GM18505 (cell line): ENCODE measurements around the gene SPACDR.
A peak's percentile ranks its signal among the peaks of the same experiment; 100 is the strongest.
"Not testable (repeated sequence)": the region's sequence is repeated elsewhere in the genome, so short reads cannot be mapped to it uniquely, and the experiment has no call there.

ENCODE experiments used
- ATAC-seq: cut with Tn5 transposase; IDR thresholded peaks from one replicate; pipeline ENCODE4 v1.9.1; 2021; ENCODE audit not compliant: unreplicated experiment
- POLR2A ChIP-seq: IDR thresholded peaks from 4 replicates; pipeline ENCODE4 v1.6.1; 2011; ENCODE audit warnings: borderline replicate concordance; ENCODE audit not compliant: insufficient read depth, insufficient read length; ENCODE audit errors: extremely low read depth

Gene SPACDR

DNA sequence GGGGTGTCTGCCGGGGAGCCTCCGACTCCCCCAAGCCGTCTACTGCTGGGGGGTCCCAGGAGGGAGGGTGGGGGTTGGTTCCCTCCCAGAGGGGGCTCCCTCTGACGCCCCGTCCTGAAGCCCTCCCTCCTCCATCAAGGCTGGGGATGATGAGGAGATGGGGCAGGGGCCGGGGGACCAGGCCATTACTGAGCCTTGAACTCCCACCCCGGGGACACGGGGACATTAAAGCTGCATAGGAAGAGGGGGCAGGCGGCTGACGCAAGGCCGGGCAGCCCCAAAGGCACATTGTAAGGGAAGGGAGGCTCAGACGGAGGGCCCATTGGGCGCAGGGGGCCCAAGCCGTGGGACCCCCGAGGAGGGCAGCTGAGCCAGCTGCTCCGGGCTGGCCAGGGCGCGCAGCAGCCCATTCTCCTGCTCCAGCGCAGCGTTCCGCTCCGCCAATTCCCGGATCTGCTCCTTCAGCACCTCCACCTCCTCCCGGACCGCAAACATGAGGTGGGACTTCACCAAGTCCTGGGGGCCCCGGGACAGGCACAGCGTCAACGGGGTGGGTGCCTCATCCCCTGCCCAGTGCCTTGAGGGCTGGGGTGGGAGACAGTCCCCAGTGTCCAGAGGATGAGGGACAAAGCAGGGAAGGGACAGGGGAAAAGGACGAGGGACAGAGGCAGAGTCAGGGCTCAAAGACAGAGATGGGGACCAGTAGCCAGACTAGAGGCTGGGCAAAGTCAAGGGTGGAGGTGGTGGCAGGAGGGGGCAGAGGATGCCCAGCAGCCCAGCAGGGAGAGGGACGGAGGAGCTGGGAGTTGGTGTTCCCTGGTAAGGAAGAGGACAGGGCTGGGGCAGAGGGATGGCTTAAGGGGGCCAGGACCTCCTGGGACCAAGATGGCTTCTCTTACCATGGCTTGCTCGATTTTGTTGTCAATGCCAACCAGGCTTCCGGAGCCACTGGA, 2.9 kb upstream of the SPACDR start:
- TF ChIP-seq POLR2A, result peak; percentile 24
- no peak for ATAC-seq

DNA sequence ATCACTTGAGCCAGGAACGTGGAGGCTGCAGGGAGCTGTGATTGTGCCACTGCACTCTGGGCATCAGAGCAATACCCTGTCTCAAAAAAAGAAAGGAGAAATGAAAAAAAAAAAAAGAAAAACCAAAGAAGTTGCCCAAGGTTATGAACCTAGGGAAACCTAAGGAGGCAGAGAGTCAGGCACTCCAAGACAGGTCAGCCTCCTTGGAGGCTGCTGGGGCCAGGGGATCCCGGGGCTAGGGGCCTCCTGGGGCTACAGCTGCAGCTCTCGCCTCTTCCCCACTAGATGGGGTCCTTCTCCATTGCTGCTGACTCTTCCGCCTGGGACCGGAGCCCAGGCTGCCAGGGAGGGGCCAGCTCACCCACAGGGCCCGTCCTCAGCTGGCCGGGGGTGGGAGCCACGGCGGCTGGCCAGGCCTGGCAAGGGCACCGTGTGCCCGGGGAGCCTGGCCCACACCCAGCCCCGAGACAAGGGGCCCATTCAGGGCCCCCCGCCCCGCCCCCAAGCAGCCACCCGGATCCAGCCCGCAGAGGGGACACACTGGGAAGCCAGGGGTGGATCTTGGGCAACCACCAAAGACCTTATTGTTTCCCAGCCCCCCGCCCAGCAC, 1.7 kb upstream of the SPACDR start:
- ATAC-seq, result no peak
- TF ChIP-seq POLR2A, result peak; percentile 14

DNA sequence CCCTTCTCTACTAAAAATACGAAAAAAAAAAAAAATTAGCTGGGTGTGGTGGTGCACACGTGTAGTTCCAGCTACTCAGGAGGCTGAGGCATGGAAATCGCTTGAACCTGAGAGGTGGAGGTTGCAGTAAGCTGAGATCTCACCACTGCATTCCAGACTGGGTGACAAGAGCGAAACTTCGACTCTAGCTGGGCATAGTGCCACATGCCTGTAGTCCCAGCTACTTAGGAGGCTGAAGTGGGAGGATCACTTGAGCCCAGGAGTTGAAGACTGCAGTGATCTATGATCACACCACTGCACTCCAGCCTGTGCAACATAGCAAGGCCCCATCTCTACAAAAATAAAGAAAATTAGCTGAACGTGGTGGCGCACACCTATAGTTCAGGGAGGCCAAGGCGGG, 1.2 kb upstream of the SPACDR start:
- TF ChIP-seq POLR2A, result no peak
- ATAC-seq, result no peak

DNA sequence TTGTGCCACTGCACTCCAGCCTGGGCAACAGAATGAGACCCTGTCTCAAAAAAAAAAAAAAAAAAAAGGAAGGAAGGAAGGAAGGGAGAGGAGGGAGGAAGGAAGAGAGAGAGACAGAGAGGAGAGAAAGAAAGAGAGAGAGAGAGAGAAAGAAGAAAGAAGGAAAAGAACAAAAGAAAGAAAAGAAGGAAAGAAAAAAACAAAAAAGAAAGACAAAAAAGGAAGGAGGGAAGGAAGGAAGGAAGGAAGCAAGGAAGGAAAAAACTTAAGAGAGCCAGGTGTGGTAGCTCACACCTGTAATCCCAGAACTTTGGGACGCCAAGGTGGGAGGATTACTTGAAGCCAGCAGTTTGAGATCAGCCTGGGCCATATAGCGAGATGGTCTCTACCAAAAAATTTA, 731 bp upstream of the SPACDR start:
- no peak for ATAC-seq
- TF ChIP-seq POLR2A, result no peak

DNA sequence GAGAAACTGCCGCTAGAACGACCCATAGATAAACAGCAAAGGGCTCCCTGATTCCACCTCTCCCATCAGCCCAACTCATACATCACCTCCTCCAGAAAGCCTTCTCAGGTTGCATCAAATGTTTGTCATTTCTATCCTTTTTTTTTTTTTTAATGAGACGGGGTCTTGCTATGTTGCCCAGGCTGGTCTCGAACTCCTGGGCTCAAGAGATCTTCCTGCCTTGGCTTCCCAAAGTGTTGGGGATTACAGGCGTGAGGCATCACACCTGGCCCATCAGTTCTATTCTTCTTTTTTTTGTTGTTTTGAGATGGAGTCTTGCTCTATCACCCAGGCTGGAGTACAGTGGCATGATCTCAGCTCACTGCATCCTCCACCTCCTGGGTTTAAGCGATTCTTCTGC, 7.0 kb downstream of the SPACDR start:
- TF ChIP-seq POLR2A, result no peak
- no peak for ATAC-seq

DNA sequence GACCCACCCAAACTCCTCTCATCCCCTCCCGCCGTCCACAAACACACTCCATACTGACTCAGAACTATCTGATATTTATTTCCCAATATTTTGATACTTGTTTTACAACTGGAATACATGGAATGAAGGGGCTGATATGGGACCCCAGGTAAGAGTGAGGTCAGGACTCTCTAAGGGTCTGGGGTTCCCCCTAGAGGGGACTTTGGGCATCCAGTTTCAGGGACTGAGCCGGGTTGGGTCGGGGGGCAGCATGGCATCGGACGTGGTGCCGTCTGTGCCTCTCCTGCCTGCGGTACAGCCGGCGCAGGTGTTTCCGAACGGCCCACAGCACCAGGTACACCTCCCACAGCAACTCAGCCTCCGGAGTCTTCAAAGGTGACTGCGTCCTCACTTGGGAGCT, 7.5 kb downstream of the SPACDR start:
- no peak for TF ChIP-seq POLR2A
- ATAC-seq, result no peak

DNA sequence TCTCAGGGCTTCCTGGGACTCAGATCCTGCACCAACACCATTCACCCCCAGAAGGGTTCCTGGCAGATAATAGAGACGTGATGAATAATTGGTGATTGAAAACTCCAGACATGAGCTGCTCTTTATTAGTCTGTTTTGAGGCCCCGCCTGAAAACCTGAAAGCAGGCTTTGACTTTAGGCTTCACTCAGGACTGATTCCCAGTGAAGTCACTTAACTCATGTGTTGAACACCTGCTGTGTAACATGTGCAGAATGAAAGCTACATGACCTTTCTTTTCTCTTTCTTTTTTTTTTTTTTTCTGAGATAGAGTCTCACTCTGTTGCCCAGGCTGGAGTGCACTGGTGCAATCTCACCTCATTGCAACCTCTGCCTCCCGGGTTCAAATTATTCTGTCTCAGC, 8.9 kb downstream of the SPACDR start:
- ATAC-seq, result no peak
- TF ChIP-seq POLR2A, result no peak

DNA sequence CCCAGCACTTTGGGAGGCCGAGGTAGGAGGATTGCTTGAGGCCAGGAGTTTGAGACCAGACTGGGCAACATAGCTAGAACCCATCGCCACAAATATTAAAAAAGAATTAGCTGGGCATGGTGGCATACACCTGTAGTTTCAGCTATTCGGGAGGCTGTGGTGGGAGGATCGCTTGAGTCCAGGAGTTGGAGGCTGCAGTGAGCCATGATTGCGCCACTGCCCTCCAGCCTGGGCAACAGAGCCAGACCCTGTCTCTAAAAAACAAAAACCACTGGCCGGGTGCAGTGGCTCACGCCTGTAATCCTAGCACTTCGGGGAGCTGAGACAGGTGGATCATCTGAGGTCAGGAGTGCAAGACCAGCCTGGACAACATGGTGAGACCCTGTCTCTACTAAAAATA, 10.2 kb downstream of the SPACDR start:
- not testable (repeated sequence) for ATAC-seq

DNA sequence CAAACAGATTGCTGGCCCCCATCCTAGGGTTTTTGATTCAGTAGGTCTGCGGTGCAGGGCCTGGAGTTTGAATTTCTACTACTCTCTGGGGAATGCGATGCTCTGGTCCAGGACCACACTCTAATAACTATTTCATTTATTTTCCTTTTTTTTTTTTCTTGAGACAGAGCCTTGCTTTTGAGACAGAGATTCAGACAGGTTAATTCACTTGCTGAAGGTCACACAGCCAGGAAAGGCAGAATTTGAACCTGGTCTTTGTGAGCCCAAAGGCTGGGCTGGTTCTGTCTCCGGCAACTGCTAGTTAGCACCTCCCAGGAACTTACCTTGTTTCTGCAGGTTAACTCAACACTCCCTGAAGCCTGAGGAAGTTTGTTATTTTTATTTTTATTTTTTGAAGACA, 11.5 kb downstream of the SPACDR start:
- ATAC-seq, result no peak
- no peak for TF ChIP-seq POLR2A

DNA sequence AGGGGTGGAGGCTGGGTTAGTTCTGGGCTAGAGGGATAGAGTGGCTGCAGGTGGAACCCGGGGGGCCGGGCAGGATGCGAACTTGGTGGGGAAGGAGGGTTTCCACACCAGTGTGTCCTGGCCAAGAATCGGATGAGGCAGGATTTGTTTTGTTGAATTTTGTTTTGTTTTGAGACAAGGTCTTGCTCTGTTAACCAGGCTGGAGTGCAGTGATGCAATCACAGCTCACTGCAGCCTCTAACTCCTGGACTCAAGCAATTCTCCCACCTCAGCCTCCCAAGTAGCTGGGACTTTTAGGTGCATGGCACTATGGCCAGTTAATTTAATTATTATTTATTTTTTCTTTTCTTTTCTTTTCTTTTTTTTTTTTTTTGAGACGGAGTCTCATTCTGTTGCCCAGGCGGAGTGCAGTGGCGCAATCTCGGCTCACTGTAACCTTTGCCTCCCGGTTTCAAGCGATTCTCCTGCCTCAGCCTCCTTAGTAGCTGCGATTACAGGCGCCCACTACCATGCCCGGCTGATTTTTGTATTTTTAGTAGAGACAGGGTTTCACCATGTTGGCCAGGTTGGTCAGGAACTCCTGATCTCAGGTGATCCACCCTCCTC, 14.8 kb downstream of the SPACDR start:
- no peak for TF ChIP-seq POLR2A
- ATAC-seq, result no peak

DNA sequence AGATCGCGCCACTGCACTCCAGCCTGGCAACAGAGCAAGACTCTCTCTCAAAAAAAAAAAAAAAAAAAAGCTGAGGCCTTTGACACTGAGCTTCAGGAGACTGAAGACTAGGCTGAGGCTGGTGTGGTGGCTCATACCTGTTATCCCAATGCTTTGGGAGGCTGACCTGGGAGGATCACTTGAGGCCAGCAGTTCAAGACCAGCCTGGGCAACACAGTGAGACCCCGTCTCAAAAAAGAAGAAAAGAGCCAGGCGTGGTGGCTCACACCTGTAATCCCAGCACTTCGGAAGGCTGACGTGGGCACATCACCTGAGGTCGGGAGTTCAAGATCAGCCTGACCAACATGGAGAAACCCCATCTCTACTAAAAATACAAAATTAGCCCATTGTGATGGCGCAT, 16.7 kb downstream of the SPACDR start:
- not testable (repeated sequence) for ATAC-seq

DNA sequence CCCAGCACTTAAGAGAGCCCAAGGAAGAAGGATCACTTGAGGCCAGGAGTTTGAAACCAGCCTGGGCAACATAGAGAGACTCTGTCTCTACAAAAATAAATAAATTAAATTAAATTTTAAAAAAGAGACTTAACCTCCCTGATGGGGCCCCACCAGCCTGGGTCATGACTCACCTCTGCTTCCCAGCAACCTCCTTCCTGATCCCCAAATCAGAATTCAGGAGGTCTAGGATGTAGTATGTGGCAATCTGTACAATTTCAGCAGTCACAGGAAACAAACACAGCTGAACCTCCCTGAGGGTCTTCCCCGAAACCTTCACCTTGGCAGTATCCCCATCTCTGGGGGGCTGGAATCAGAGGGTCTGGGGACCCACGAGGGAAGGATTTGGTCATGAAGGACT, 18.0 kb downstream of the SPACDR start:
- TF ChIP-seq POLR2A, result no peak
- no peak for ATAC-seq

DNA sequence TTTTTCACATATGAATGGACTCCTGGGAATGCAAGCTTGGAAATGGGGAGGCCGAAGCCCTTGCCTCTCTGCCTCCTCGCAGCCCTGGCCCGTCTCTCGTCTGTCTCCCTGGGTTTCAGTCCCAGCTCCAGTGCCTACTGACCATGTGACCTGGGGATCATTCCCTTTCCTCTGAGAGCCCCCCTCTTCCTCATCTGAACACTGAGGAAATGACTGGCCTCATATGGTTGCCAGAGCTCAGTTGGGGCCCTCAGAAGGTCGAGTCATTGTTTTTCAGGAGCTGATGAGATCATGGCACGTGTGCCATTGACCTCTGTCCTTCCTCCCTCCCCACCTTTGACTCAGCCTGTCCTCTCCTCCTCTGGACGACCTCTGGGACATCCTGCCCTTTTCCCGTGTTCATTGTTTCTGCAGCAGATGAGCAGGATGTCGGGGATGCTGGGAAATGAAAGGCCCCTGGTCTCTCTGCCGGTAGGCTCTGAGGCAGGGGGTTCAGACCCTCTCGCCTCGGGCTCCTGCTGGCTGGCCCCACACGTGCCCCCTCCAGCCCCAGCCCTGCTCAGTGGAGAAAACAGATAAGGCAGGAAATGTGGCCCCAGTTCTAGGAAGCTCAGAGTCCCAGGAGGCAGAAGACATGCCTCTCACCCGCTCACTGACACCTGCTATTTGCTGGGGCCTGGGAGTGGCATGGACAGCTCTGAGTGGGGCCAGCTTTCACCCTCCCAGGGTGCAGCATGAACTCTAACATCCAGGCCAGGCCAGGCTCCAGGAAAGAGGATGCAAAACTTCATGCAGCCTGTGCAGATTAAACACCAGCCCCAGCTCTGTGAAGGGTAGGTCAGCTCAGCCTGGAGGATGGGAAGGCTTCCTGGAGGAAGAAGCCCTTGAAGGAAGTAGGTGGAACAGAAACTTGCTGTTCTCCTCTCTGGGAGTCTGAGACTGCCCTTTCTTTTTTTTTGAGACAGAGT, 19.5 kb downstream of the SPACDR start:
- ATAC-seq, result no peak
- TF ChIP-seq POLR2A, result no peak
